Ovary (tissue), 9 donors: ENCODE data around the gene MSL1. TPM values are rescaled to one million over a fixed set of nuclear protein-coding genes. Genes with fewer than 3 reads are reported as not detected.

Source experiments
- DNase-seq, 5 donors: peaks; one replicate each; pipeline ENCODE4 v3.0.0-alpha.2; 2019 to 2020
- H3K27ac ChIP-seq, 2 donors: fragments of 200-600 bp; one replicate each; pipeline versions ENCODE4 v1.5.1 to v1.8.0; 2019 to 2022
- H3K27me3 ChIP-seq: fragments of 200-600 bp; one replicate; pipeline ENCODE4 v1.8.0; 2022
- H3K36me3 ChIP-seq: fragments of 200-600 bp; sonication (generic); one replicate; pipeline ENCODE4 v1.5.1; 2019
- H3K4me1 ChIP-seq: one replicate; pipeline ENCODE4 v1.8.1; 2013; ENCODE audit warnings: mild to moderate bottlenecking, moderate library complexity; ENCODE audit not compliant: insufficient read depth
- H3K4me3 ChIP-seq: fragments of 200-600 bp; sonication (generic); one replicate; pipeline ENCODE4 v1.5.1; 2017
- H3K9me3 ChIP-seq, 2 donors: fragments of 200-600 bp in 1 of 2; sonication (generic) in 1 of 2; one replicate each; pipeline versions ENCODE4 v1.5.1 to v1.8.1; 2013 to 2019; ENCODE audit warnings: mild to moderate bottlenecking in 1 of 2, moderate library complexity in 1 of 2
- CTCF ChIP-seq, 3 donors: fragments of 450-650 bp in 2 of 3; fragments of 200-600 bp in 1 of 3; IDR thresholded peaks; one replicate each; pipeline versions ENCODE4 v1.5.1 to v1.8.0; 2016 to 2022; ENCODE audit warnings: antibody characterized with exemption in 3 of 3, mild to moderate bottlenecking in 1 of 3
- EP300 ChIP-seq: sonication (generic); formaldehyde crosslinking; IDR thresholded peaks from one replicate; pipeline ENCODE4 v1.6.1; 2017; ENCODE audit warnings: antibody characterized with exemption
- POLR2A ChIP-seq: fragments of 450-650 bp; IDR thresholded peaks from one replicate; pipeline ENCODE4 v1.6.1; 2017; ENCODE audit warnings: antibody characterized with exemption, mild to moderate bottlenecking, moderate library complexity
- WGBS, 3 donors: extraction: QIAGEN DNeasy Blood & Tissue Kit in 1 of 3; methylation state at CpG; one replicate each; pipeline versions ENCODE4 v1.1.5 to v1.1.7; 2013 to 2017; 5-methylcytosine and 5-hydroxymethylcytosine counted together
- intact Hi-C, 4 donors: fragments of 100-400 bp; cut with DNase I; formaldehyde crosslinking; loops; one replicate each; pipeline versions ENCODE4 v1.11.0 to v1.15.1; 2022 to 2023
- polyA plus RNA-seq, 2 donors: library from polyadenylated mRNA; stranded (reverse); fragments of 200-250 nt in 1 of 2; fragments of 350-450 nt in 1 of 2; fragmentation: Illumina TruSeq in 1 of 2; extraction: RNeasy Lipid Tissue Mini Kit (QIAGEN cat#74804) in 1 of 2; gene quantifications; one replicate each; pipeline ENCODE4 v1.2.3, GENCODE V29; 2013 to 2014
- total RNA-seq, 7 donors: library from RNA; depleted of rRNA in 2 of 7; stranded (reverse); fragments of >200 nt in 2 of 7; fragmentation: NEBNext Ultra II Directional in 3 of 7; extraction: Animal tissue kit (Norgen Biotek cat#: 25700) in 3 of 7; gene quantifications; one replicate each; pipeline versions ENCODE4 v1.1.0 to v1.2.4, GENCODE V29; 2016 to 2023
- donor health status: DM: no; HTN: no; CAD: no; lungs with moderate emphysema.
- donor health status: DM: no; HTN: no; CAD: no.
- donor health status: Bipolar disorder and iron deficiency.
- donor health status: DM: yes; HTN: yes; CAD: no.
- donor health status: DM: no; HTN: no; CAD: no.
- donor health status: DM: yes; HTN: yes; CAD: no.

The MSL1 gene
- total and polyA plus RNA-seq, 9 donors, result 59.6 to 122 (median 83.3) TPM

GRCh38 chr17:40095351-40095943 is 26.3 kb upstream of the MSL1 start:
- no peaks in the 10 kb centered on the region for H3K36me3 ChIP-seq
- peak in 1 of 5 donors; percentile 45 for DNase-seq
- 65 to 68% (median 66%) methylated on average over 17 of the region's 17 CpGs for WGBS, 3 donors
- no peaks in the 10 kb centered on the region for H3K27me3 ChIP-seq
- no peak overlapping the region for H3K4me3 ChIP-seq
- peak overlapping the region; percentile 33 to 85 for H3K27ac ChIP-seq
- TF ChIP-seq CTCF (IDR thresholded peaks at IDR 0.05) (no peak), EP300 (no peak), POLR2A (no peak)
- H3K9me3 ChIP-seq, result no peaks in the 10 kb centered on the region
- intact Hi-C loops, result loop anchor here in 1 of 4 donors (5.0 kb wide), 1 partner anchor 33 kb away; the partner anchor contains the start of gene THRA
- H3K4me1 ChIP-seq, result peaks cover 32% of the 10 kb centered on the region

- no peaks in the 10 kb centered on the region for H3K27me3 ChIP-seq
- intact Hi-C loops, result loop anchor here in 1 of 4 donors (5.0 kb wide), 1 partner anchor 34 kb away; the partner anchor contains the start of gene THRA
- no peaks in the 10 kb centered on the region for H3K36me3 ChIP-seq
- no peaks in the 10 kb centered on the region for H3K9me3 ChIP-seq
- DNase-seq, result peak in 1 of 5 donors; percentile 44
- TF ChIP-seq EP300 (no peak), POLR2A (no peak), CTCF (IDR thresholded peaks at IDR 0.05) (no peak)
- H3K27ac ChIP-seq, result peak overlapping the region; percentile 85 to 96
- H3K4me1 ChIP-seq, result peaks cover 36% of the 10 kb centered on the region
- 57 to 66% (median 59%) methylated on average over 23 of the region's 23 CpGs for WGBS, 3 donors
- H3K4me3 ChIP-seq, result no peak overlapping the region
Observed at GRCh38 chr17:40095944-40096791, 25.6 kb upstream of the MSL1 start.

- Histone ChIP-seq H3K36me3 (no peaks in the 10 kb centered on the region), H3K4me3 (no peak overlapping the region)
- intact Hi-C loops, result loop anchor here in 1 of 4 donors (5.0 kb wide), 1 partner anchor 35 kb away; the partner anchor contains the start of gene THRA
Observed at GRCh38 chr17:40097087-40097486, 24.7 kb upstream of the MSL1 start.

More at GRCh38 chr17:40097087-40097486, 24.7 kb upstream of the MSL1 start:
- H3K9me3 ChIP-seq, result no peaks in the 10 kb centered on the region
- no peaks in the 10 kb centered on the region for H3K27me3 ChIP-seq
- peak overlapping the region; percentile 85 to 96 for H3K27ac ChIP-seq
- DNase-seq, result peak in 1 of 5 donors; percentile 41
- WGBS, 3 donors, result 65 to 78% (median 67%) methylated on average over 10 of the region's 10 CpGs
- no peak for TF ChIP-seq CTCF (IDR thresholded peaks at IDR 0.05)
- H3K4me1 ChIP-seq, result peaks cover 35% of the 10 kb centered on the region
